ENCODE measurements around the gene PSMA7.

The PSMA7 gene

GRCh38 chr20:62134735-62135231 lies 8.4 kb downstream of the PSMA7 start:
- FAIRE-seq: no peak

DNA sequence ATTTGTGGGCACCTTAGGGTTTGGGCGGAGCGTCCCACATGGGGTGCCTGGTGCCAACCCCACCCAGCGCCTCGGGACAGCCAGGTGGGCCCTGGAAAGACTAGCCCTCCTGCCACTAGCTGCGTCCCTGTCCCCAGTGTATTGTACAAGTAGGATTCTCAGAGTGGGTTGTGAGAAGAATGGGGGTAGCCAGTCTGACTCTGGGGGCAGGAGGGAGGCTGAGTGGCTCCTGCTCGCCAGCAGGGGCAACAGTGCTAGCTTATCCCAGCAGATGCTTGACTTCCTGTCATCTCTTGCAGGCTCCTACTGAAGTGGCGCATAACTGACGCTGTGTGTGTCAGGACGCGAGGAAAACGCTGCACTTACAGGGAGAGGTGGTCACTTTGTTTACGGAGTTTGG lies 9.3 kb downstream of the PSMA7 start:
- no peak for FAIRE-seq

DNA sequence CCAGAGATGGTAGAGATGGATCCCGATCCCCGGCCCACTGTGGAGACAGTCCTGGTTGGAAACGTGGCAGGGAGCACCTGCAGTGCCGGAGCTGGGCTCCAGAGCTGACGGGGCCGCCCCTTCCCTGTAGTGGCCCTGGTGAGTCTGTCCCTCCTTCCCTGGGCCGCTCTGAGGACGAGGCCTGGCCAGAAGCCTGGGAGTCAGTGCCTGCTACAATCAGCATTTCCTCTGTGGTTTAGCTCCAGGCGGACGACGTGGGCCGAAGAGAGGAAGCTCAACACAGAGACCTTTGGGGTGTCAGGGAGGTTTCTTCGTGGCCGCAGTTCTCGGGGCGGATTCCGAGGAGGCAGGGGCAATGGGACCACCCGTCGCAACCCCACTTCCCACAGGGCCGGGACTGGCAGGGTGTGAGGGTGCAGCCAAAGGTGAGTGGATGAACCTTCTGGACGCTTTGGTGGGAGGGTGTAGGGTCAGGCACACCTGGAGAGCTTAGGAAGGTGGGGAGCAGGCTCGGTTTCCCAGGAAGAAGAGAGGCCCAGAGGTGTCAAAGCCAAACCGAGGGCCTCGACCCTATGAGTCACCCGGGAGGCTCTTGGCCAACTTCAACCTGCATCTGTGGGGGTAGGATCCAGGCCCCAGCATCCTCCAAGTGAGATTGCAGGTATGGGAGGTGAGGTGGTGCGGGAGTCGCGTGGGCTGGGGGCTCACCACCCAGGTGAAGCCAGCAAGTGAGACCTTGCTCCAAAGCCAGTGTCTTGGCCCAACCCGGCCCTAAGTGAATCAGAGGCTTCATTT lies 9.9 kb downstream of the PSMA7 start:
- FAIRE-seq: no peak

GRCh38 chr20:62132421-62132820 lies 10.8 kb downstream of the PSMA7 start:
- no peak for FAIRE-seq

GRCh38 chr20:62131560-62132320 lies 11.5 kb downstream of the PSMA7 start:
- FAIRE-seq: no peak

GRCh38 chr20:62129731-62130531 lies 13.3 kb downstream of the PSMA7 start:
- FAIRE-seq: no peak

- FAIRE-seq: no peak
Measured at GRCh38 chr20:62128502-62128901, 14.7 kb downstream of the PSMA7 start.

GRCh38 chr20:62127799-62128198 lies 15.4 kb downstream of the PSMA7 start:
- no peak for FAIRE-seq

DNA sequence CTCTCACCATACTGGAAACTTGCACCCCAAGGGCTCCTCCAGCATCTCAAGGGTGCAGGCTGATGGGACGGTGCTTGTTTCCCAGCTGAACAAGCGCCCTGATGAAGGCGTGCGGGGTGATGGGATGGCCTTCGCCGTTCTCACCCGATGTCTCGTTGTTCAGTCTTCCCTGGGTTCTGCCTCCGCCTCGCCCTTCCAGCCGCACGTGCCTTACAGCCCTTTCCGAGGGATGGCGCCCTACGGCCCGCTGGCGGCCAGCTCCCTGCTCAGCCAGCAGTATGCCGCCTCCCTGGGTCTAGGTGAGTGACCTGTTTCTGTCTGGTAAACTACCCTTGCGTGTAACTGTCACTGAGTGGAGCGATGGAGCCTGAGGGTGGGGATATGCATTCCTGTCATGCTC lies 17.1 kb downstream of the PSMA7 start:
- FAIRE-seq: no peak

DNA sequence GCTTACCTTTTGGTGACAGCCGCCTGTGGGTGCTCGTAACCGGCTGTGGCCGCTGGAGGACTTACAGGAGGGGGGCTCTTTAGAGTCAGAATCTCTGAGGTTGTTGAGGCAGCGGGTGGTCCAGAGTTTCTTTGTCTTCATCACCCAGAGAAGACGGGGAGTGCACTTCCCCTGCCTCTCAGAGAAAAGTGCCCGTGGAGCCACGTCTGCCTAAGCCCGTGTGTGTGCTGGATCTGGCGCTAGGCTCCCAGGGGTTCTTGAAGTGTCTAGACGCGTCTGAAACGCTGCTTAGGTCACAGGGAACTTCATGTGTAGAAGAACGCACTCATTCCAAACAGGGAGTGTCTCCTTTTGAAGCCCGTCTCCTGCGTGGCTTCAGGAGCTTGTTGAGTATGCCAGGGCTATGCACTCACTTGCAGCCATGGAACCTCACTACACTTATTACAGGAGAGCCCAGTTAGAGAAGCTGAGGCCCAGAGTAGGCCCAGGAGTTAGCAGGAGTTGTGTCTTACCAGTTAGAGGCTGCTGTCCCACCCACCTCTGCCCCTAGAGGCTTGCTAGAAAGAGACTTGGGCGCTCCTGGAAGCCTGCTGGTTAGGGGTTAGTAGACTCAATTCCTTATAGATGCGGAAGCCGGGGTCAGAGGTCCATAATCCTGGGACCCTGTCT lies 19.6 kb downstream of the PSMA7 start:
- no peak for FAIRE-seq

DNA sequence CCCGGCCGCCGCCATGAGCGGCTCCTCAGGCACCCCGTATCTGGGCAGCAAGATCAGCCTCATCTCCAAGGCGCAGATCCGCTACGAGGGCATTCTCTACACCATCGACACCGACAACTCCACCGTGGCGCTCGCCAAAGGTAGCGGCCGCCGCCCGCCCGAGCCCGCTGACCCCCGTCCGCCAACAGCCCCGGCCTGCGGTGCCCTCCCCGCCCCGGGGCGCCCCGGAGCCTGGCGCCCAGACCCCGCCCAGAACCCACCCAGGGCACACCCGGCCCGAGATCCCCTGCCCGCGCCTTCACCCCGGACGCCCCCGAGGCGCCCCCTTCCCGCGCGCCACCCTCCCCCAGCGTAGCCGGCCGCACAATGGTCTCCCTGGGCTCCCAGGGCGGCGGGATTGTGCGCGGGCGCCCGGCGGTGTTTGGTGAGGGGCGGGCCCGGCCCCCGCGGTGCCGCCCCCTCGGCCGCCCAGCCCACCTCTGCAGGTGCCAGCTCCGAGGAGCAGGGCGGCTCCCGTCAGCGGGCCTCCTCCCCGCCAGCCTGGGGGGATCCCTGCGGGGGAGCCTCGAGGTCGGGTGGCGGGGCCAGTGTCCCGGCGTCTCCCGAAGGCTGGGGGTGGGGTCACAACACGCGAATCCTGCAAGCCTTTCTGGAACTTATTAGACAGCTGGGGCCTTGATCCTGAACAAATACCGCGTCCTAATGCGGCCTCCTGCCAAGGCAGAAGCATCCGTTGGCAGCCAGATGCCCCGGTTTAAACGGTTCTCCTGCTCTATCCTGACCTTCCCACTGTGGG lies 20.3 kb downstream of the PSMA7 start:
- FAIRE-seq: no peak

GRCh38 chr20:62121776-62122653 lies 21.2 kb downstream of the PSMA7 start, which contains the start of gene LSM14B:
TSS of gene LSM14B (plus strand) at chr20:62122475. CDS start at chr20:62122667, 192 bp downstream.
- FAIRE-seq: no peak

- no peak for FAIRE-seq
Measured at GRCh38 chr20:62120990-62121775, 22.0 kb downstream of the PSMA7 start.

GRCh38 chr20:62120365-62120762 lies 22.8 kb downstream of the PSMA7 start:
- FAIRE-seq: no peak

DNA sequence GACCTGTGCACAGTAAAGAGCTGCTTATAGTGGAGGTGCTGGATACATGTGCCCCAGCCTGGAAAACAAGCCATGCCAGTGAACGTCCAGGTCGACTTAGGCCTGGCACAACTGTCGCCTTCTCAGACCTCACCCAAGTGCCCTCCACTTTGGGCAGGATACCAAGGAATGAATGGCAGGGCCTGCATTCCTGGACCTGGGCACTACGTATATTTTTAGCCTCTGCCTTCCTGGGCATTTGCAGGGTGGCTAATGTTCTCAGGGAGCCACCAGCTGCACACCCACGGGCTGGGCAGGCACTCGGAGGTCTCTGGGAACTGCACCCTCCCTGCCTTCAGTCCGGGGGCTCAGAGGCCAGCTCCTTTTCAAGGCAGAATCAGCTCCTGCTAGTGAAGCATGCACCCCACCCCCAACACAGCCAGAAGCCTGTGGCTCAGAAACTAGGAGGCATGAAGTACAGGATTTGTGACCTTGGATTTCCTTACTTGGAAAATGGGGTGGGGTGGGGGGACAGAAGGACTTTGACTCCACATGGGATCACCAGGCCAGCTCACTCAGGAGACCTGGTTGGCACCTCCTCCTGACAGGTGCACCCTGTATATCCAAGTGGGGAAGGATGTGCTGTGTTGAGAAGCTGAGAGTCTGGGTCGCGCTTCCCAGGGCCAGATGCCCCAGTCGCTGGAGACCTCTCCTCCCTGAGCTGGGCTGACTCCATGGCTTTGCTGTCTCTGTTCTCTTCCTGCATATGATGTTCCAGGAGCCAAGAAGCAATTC lies 23.4 kb downstream of the PSMA7 start:
- FAIRE-seq: no peak

GRCh38 chr20:62119115-62119514 lies 24.1 kb downstream of the PSMA7 start:
- no peak for FAIRE-seq

DNA sequence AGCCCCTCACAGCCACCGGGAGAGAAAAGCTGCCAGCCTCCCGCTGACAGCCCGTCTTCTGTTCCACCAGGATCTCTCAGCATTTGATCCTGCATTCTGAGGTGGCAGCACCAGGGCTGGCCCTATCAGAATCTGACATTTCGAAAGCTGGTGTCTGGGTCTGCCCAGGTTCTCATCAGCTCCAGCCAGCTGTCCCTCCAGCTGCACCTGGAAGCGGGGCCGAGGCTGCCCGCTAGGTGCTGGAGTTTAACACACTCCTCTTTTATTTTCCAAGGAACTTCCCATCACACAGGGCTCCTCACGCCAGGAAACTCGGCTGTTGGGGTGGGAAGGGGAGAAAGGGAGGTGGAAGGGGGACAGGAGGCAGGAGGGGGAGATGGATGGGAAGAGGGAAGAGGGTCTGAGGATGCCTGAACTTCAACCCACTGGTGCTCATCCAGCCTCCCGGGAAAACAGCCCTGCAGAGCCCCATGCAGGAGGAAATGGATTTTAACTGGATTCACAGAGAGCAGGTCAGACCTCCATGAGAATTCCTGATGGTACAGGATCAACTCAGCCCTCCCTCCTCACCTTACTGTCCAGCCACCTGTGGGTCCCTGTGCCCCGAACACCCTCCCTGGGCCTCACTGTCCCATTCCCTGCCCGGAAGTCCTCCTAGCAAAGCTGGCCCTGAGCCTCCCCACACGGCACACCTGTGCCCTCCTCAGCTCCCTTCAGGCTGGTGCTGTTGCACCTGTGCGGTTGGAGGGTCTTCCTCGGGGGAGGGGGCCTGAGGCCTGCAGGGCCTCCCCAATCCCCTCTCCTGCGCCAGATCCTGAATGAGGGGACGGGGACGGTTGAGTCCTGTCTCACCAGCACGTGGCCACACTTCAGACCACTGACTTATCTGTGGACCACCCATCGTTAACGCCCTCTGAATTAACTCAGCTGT lies 24.8 kb downstream of the PSMA7 start:
- no peak for FAIRE-seq

DNA sequence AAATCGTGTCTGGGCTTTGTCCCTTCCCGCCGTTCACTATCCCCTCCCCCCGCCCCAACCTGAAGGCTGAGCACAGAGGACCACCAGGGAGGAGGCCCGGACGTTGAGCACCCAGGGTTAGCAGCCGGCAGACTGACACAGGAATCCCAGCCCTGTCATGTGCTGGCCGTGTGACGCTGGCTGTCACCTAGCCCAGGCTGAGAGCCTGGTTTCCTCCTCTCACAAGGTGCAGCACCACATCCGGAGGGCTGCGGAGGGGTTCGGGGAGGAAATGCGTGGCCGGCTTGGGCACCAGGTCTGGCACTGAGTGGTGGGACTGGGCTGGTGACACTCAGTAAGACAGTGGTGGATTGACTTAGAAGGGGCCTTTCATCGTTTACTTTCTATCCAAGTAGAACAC lies 25.5 kb downstream of the PSMA7 start:
- no peak for FAIRE-seq
